CD4-positive, alpha-beta T cell (primary cell): ENCODE results near the gene UTP20. TPM values are rescaled to one million over a fixed set of nuclear protein-coding genes. Genes with fewer than 3 reads are reported as not detected.

Experiments
- ATAC-seq: fragments of 200-7000 bp; cut with Tn5 transposase; one replicate; pipeline ENCODE4 v1.10.0; 2022; ENCODE audit warnings: mild to moderate bottlenecking; ENCODE audit not compliant: poor library complexity
- CTCF ChIA-PET: fragments of 350-600 bp; sonication (Branson Sonifier 250); formaldehyde crosslinking; loops from one replicate; lab custom pipeline; 2021; ENCODE audit warnings: antibody characterized with exemption, inconsistent platforms; lab: Charles Lee
- POLR2A ChIA-PET: fragments of 350-600 bp; sonication (Branson Sonifier 250); formaldehyde crosslinking; loops from one replicate; lab custom pipeline; 2021; ENCODE audit warnings: antibody characterized with exemption, inconsistent platforms; lab: Charles Lee
- DNase-seq, 14 experiments: peaks; one replicate each; pipeline ENCODE4 v3.0.0-alpha.2; 2013 to 2020; ENCODE audit warnings: mixed read lengths in 2 of 14
- H3K27ac ChIP-seq, 2 donors: one replicate each; pipeline versions ENCODE4 v1.5.1 to v1.7.0; 2013; ENCODE audit warnings: low read length in 2 of 2, low read depth in 1 of 2, mild to moderate bottlenecking in 1 of 2
- H3K27me3 ChIP-seq, 2 experiments: 1 replicate in 1 of 2; 2 replicates in 1 of 2; pipeline versions ENCODE4 v1.6.1 to v1.7.0; 2013; ENCODE audit warnings: low read length in 2 of 2, control low read depth in 1 of 2, mild to moderate bottlenecking in 1 of 2, moderate library complexity in 1 of 2; ENCODE audit not compliant: insufficient read depth in 2 of 2, control insufficient read depth in 1 of 2
- H3K36me3 ChIP-seq: one replicate; pipeline ENCODE4 v1.6.1; 2013; ENCODE audit warnings: low read length, control low read depth; ENCODE audit not compliant: insufficient read depth
- H3K4me1 ChIP-seq: one replicate; pipeline ENCODE4 v1.6.1; 2013; ENCODE audit warnings: low read length, control low read depth; ENCODE audit not compliant: insufficient read depth
- H3K4me3 ChIP-seq: one replicate; pipeline ENCODE4 v1.5.1; 2013; ENCODE audit warnings: mild to moderate bottlenecking, low read length, moderate library complexity
- H3K9me3 ChIP-seq, 2 experiments: 1 replicate in 1 of 2; 2 replicates in 1 of 2; pipeline versions ENCODE4 v1.6.1 to v1.7.0; 2013; ENCODE audit warnings: low read length in 2 of 2, mild to moderate bottlenecking in 2 of 2, control low read depth in 1 of 2, moderate library complexity in 1 of 2; ENCODE audit not compliant: control insufficient read depth in 1 of 2, insufficient read depth in 1 of 2
- H3K27ac Mint-ChIP-seq: one replicate; pipeline ENCODE4 v1.8.0; 2020; ENCODE audit warnings: mixed read lengths
- H3K27me3 Mint-ChIP-seq: one replicate; pipeline ENCODE4 v1.8.0; 2021; ENCODE audit warnings: mixed read lengths
- H3K36me3 Mint-ChIP-seq: one replicate; pipeline ENCODE4 v1.8.0; 2021; ENCODE audit warnings: low read depth, mixed read lengths
- H3K4me1 Mint-ChIP-seq: one replicate; pipeline ENCODE4 v1.8.0; 2021; ENCODE audit warnings: low read depth, mixed read lengths
- H3K4me3 Mint-ChIP-seq: one replicate; pipeline ENCODE4 v1.8.0; 2020; ENCODE audit warnings: mild to moderate bottlenecking, mixed read lengths
- H3K9me3 Mint-ChIP-seq: one replicate; pipeline ENCODE4 v1.8.0; 2020; ENCODE audit warnings: mixed read lengths
- CTCF ChIP-seq: fragments of 200-600 bp; IDR thresholded peaks from one replicate; pipeline ENCODE4 v1.8.0; 2022; ENCODE audit warnings: antibody characterized with exemption, mild to moderate bottlenecking
- intact Hi-C, 2 experiments: fragments of 100-400 bp; cut with DNase I in 1 of 2; cut with micrococcal nuclease in 1 of 2; formaldehyde crosslinking; loops; one replicate each; pipeline versions ENCODE4 v1.15.1 to v1.9.0; 2023 to 2025; cut with DNase I, micrococcal nuclease
- total RNA-seq, 174 experiments: library from RNA in 2 of 174; stranded (reverse) in 2 of 174; gene quantifications; one replicate each; pipeline ENCODE4 v1.2.3 and lab custom pipeline; 2021 to 2026

The UTP20 gene
- total RNA-seq, 2 experiments from 2014 or later: 9.1 to 9.6 TPM

GRCh38 chr12:101243074-101243473 lies 36.8 kb upstream of the UTP20 start:
- Mint-ChIP-seq H3K36me3 (no peaks in the 10 kb centered on the region), H3K27ac (no peak overlapping the region), H3K9me3 (no peaks in the 10 kb centered on the region), H3K27me3 (peaks cover 12% of the 10 kb centered on the region), H3K4me3 (no peak overlapping the region), H3K4me1 (no peaks in the 10 kb centered on the region)
- ChIA-PET POLR2A (no interaction called here), CTCF (no interaction called here)
- no peaks in the 10 kb centered on the region for H3K36me3 ChIP-seq
- intact Hi-C loops: no loop called here
- peaks cover 0 to 9% of the 10 kb centered on the region in 2 experiments for H3K9me3 ChIP-seq
- no peak overlapping the region for H3K4me3 ChIP-seq
- H3K27me3 ChIP-seq: peaks cover 4 to 11% of the 10 kb centered on the region in 2 experiments
- no peak overlapping the region for H3K27ac ChIP-seq
- ATAC-seq (no peak), DNase-seq (no peak)
- no peak for TF ChIP-seq CTCF
- no peaks in the 10 kb centered on the region for H3K4me1 ChIP-seq

DNA sequence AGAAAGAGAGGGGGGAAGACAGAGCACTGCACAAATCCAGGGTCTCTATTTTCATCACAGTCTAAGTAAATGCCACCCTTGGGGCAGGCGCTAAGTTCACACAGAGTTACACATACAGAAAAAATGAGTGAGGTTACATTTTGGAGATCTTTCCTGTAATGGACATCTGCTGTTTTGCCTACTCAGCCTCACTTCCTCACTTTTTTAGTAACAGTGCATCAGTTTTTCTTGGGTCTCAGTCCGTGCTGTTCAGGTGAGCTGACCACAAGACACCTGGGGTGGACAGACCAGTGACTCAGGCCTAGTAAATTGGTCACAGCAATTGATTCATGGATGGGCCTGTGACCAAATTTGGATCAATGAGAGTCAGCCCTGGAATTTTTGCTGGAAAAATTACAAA lies 36.3 kb upstream of the UTP20 start:
- intact Hi-C loops: no loop called here
- no peaks in the 10 kb centered on the region for H3K4me1 ChIP-seq
- CTCF ChIA-PET: no interaction called here
- DNase-seq: no peak
- H3K27me3 ChIP-seq: peaks cover 4 to 11% of the 10 kb centered on the region in 2 experiments
- peaks cover 7% of the 10 kb centered on the region for H3K27me3 Mint-ChIP-seq
- H3K9me3 ChIP-seq: peaks cover 0 to 9% of the 10 kb centered on the region in 2 experiments
- H3K36me3 Mint-ChIP-seq: no peaks in the 10 kb centered on the region
- TF ChIP-seq CTCF: no peak
- no peak for ATAC-seq
- no peak overlapping the region for H3K27ac Mint-ChIP-seq
- H3K4me1 Mint-ChIP-seq: no peaks in the 10 kb centered on the region
- no peak overlapping the region for H3K27ac ChIP-seq
- H3K36me3 ChIP-seq: no peaks in the 10 kb centered on the region
- H3K4me3 ChIP-seq: no peak overlapping the region
- no peak overlapping the region for H3K4me3 Mint-ChIP-seq
- POLR2A ChIA-PET: no interaction called here
- H3K9me3 Mint-ChIP-seq: no peaks in the 10 kb centered on the region

DNA sequence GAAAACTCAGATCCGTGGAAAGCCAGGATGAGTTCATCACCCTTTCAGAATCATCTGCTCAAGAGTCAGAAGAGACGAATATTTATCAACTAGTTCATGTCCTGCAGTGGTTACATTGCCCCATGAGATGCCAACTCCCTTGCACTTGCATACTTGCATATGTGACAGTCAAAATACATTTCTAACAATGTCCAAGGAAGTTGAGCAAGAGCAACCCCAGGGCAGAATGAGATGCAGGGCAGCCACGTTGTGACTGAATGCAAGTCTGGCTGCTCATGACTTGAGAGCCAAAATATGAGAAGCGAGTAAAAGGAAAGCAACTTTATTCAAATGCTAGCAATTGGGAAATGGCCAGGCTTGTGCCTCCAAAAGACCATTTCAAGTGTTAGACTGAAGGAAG lies 23.6 kb upstream of the UTP20 start:
- Histone ChIP-seq H3K4me1 (no peaks in the 10 kb centered on the region), H3K36me3 (no peaks in the 10 kb centered on the region), H3K27me3 (peaks cover 0 to 2% of the 10 kb centered on the region in 2 experiments), H3K9me3 (no peaks in the 10 kb centered on the region), H3K27ac (no peak overlapping the region), H3K4me3 (no peak overlapping the region)
- ATAC-seq (no peak), DNase-seq (no peak)
- TF ChIP-seq CTCF: no peak
- intact Hi-C loops: no loop called here
- no peaks in the 10 kb centered on the region for H3K36me3 Mint-ChIP-seq
- H3K27me3 Mint-ChIP-seq: peaks cover 18% of the 10 kb centered on the region
- POLR2A ChIA-PET: no interaction called here
- CTCF ChIA-PET: no interaction called here
- no peaks in the 10 kb centered on the region for H3K4me1 Mint-ChIP-seq
- H3K27ac Mint-ChIP-seq: no peak overlapping the region
- no peaks in the 10 kb centered on the region for H3K9me3 Mint-ChIP-seq
- no peak overlapping the region for H3K4me3 Mint-ChIP-seq
